Sigmoid colon (tissue), 4 donors: ENCODE data around the gene APOH.

Experiments used
- CTCF ChIP-seq, 4 experiments: fragments of 450-650 bp in 3 of 4; fragments of 200-600 bp in 1 of 4; IDR thresholded peaks; one replicate each; pipeline ENCODE4 v1.5.1; 2016 to 2019; ENCODE audit warnings: antibody characterized with exemption in 4 of 4, mild to moderate bottlenecking in 3 of 4, moderate library complexity in 2 of 4
- POLR2AphosphoS5 ChIP-seq, 4 donors: sonication (generic); formaldehyde crosslinking; IDR thresholded peaks; one replicate each; pipeline ENCODE4 v1.6.1; 2017; ENCODE audit warnings: antibody characterized with exemption in 4 of 4

GRCh38 chr17:66169839-66170238 lies 59.4 kb downstream of the APOH start:
- no peak for TF ChIP-seq CTCF (IDR thresholded peaks at IDR 0.05)
- no peak for TF ChIP-seq POLR2AphosphoS5 (IDR thresholded peaks at IDR 0.05)
